Measurements from ENCODE around the gene DDX39A.

DNA sequence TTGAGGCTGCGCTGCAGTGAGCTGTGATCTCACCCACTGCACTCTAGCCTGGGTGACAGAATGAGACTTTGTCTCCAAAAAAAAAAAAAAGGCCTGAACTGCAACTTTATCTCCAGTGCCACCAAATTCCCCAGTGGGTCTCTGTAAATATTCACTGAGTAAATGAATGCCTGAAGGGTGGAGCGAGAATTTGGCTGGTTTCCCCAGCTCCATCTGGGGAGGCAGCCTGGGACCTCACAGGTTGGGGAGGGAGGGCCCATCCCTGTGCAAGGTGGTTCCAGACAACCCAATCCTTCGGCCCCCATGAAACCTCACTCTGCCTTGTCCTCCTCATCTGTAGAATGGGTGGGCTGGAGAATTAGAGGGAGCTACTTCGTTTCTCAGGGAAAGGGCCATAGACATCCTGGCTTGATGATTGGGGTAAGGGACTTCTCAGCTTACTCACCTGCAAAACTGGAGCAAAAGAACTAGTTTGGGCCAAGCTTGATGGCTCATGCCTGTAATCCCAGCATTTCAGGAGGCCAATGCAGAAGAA lies 9.8 kb upstream of the DDX39A start:
- TF ChIP-seq, protein P1, sequence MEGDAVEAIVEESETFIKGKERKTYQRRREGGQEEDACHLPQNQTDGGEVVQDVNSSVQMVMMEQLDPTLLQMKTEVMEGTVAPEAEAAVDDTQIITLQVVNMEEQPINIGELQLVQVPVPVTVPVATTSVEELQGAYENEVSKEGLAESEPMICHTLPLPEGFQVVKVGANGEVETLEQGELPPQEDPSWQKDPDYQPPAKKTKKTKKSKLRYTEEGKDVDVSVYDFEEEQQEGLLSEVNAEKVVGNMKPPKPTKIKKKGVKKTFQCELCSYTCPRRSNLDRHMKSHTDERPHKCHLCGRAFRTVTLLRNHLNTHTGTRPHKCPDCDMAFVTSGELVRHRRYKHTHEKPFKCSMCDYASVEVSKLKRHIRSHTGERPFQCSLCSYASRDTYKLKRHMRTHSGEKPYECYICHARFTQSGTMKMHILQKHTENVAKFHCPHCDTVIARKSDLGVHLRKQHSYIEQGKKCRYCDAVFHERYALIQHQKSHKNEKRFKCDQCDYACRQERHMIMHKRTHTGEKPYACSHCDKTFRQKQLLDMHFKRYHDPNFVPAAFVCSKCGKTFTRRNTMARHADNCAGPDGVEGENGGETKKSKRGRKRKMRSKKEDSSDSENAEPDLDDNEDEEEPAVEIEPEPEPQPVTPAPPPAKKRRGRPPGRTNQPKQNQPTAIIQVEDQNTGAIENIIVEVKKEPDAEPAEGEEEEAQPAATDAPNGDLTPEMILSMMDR (IDR thresholded peaks at IDR 0.05): no peak
- TF ChIP-seq POLR2A (IDR thresholded peaks at IDR 0.05): no peak

Measured in heart left ventricle (tissue), 13 donors.